Lung (tissue), 16 donors: ENCODE results near the gene EIF4E3. TPM values are rescaled to one million over a fixed set of nuclear protein-coding genes. Genes with fewer than 3 reads are reported as not detected.
A peak's percentile ranks its signal among the peaks of the same experiment; 100 is the strongest.

ENCODE experiments used
- ATAC-seq: fragments of 200-7000 bp; cut with Tn5 transposase; one replicate; pipeline ENCODE4 v1.9.1; 2020; ENCODE audit warnings: moderate number of reproducible peaks; ENCODE audit not compliant: insufficient read depth, low FRiP score
- DNase-seq, 3 donors: peaks; one replicate each; pipeline ENCODE4 v3.0.0-alpha.2; 2013 to 2017
- H3K27ac ChIP-seq, 2 donors: one replicate each; pipeline ENCODE4 v1.5.1; 2013; ENCODE audit warnings: mild to moderate bottlenecking in 2 of 2, moderate library complexity in 2 of 2, control low read depth in 1 of 2, inconsistent platforms in 1 of 2, low read depth in 1 of 2, low read length in 1 of 2
- H3K27me3 ChIP-seq, 3 donors: one replicate each; pipeline ENCODE4 v1.5.1; 2013; ENCODE audit warnings: low read length in 2 of 3; ENCODE audit not compliant: control insufficient read depth in 3 of 3, insufficient read depth in 3 of 3
- H3K36me3 ChIP-seq, 4 donors: one replicate each; pipeline ENCODE4 v1.5.1; 2013; ENCODE audit warnings: low read length in 4 of 4, mild to moderate bottlenecking in 1 of 4, moderate library complexity in 1 of 4; ENCODE audit not compliant: control insufficient read depth in 4 of 4, insufficient read depth in 4 of 4
- H3K4me1 ChIP-seq, 5 donors: one replicate each; pipeline ENCODE4 v1.5.1; 2013; ENCODE audit warnings: low read length in 5 of 5, mild to moderate bottlenecking in 2 of 5, moderate library complexity in 1 of 5; ENCODE audit not compliant: control insufficient read depth in 5 of 5, insufficient read depth in 5 of 5
- H3K4me3 ChIP-seq: one replicate; pipeline ENCODE4 v1.5.1; 2013; ENCODE audit warnings: mild to moderate bottlenecking, control low read depth, moderate library complexity
- H3K9ac ChIP-seq, 2 donors: one replicate each; pipeline ENCODE4 v1.5.1; 2013; ENCODE audit warnings: low read length in 2 of 2, control low read depth in 1 of 2; ENCODE audit not compliant: insufficient read depth in 1 of 2
- H3K9me3 ChIP-seq, 4 donors: one replicate each; pipeline ENCODE4 v1.5.1; 2013; ENCODE audit warnings: low read length in 3 of 4, mild to moderate bottlenecking in 1 of 4, moderate library complexity in 1 of 4; ENCODE audit not compliant: control insufficient read depth in 4 of 4, insufficient read depth in 3 of 4
- WGBS, 2 donors: extraction: QIAGEN DNeasy Blood & Tissue Kit; methylation state at CpG; one replicate each; pipeline ENCODE4 v1.1.7; 2013; 5-methylcytosine and 5-hydroxymethylcytosine counted together
- long read RNA-seq, 5 donors: transcript quantifications; one replicate each; lab custom pipeline, GENCODE V29; 2026
- polyA plus RNA-seq, 2 donors: library from polyadenylated mRNA; stranded (reverse); fragments of 200-250 nt; gene quantifications; one replicate each; pipeline ENCODE4 v1.2.1, GENCODE V29; 2013
- total RNA-seq, 2 donors: library from RNA; depleted of rRNA in 1 of 2; stranded (reverse); fragments of >200 nt in 1 of 2; gene quantifications; one replicate each; pipeline ENCODE4 v1.2.1, GENCODE V29; 2014 to 2021
- TF ChIP-seq, protein P1 (sequence below): IDR thresholded peaks from 2 replicates; pipeline ENCODE4 v1.5.1; 2012; ENCODE audit warnings: mild to moderate bottlenecking; ENCODE audit errors: control extremely low read depth, extremely low read depth
- donor health status: control.
- donor health status: control.
- donor health status: Bipolar disorder and iron deficiency.
- donor health status: healthy.
- donor health status: DM: yes; HTN: yes; CAD: no.

Gene EIF4E3
- total RNA-seq: 10 to 100 TPM; 11.4 to 21.8 TPM
- polyA plus RNA-seq: 10 to 100 TPM in 1 of 2 donors, 1 to 10 TPM in 1; 9.7 to 12.6 TPM
- long read RNA-seq, donor 1, full-length matches to known transcripts: 5 of 5 reads
- long read RNA-seq, donor 1, partial matches to known transcripts: 0 of 5 reads
- long read RNA-seq, donor 1, other reads (novel, unspliced or antisense): 0 of 5 reads
- long read RNA-seq, donor 2, full-length matches to known transcripts: 1 of 1 reads
- long read RNA-seq, donor 2, partial matches to known transcripts: 0 of 1 reads
- long read RNA-seq, donor 2, other reads (novel, unspliced or antisense): 0 of 1 reads
- long read RNA-seq, donor 3, full-length matches to known transcripts: 6 of 6 reads
- long read RNA-seq, donor 3, partial matches to known transcripts: 0 of 6 reads
- long read RNA-seq, donor 3, other reads (novel, unspliced or antisense): 0 of 6 reads
- long read RNA-seq, donor 4, full-length matches to known transcripts: 2 of 2 reads
- long read RNA-seq, donor 4, partial matches to known transcripts: 0 of 2 reads
- long read RNA-seq, donor 4, other reads (novel, unspliced or antisense): 0 of 2 reads
- long read RNA-seq, donor 5, full-length matches to known transcripts: 2 of 2 reads
- long read RNA-seq, donor 5, partial matches to known transcripts: 0 of 2 reads
- long read RNA-seq, donor 5, other reads (novel, unspliced or antisense): 0 of 2 reads

DNA sequence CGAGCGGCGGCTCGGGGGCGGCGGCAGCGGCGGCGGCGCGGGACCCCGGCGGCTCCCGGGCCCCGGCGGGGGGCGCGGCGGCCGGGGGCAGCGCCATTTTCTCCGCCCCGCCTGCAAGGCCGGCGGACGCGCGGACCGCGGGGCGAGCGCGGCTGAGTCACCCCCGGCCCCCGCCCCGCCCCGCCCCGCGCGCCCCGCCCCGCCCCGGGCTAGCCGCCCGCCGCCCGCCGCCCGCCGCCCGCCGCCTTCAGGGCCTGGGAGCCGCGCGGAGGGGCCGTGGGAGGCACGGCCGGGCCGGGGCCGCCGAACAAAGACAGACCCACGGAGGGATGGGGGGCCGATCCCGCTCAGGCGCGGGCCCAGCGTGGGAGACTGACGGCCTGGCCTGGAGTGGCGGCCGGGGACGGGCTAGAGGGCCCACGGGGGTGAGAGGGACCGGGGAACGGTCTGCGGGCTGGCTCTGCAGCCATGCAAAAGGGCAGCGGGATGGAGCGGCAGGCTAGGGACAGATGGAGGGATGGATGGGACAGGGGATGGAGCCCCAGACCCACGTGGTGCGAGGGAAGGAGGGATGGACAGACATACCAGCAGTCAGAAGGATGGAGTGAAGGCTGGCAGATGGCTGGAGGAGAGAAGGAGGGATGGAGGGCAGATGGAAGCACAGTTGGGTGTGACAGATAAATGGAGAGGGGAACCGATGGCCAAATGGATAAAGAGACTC lies at the start of gene EIF4E3:
EIF4E3 (minus strand) TSS at position 132 of the 721 bp plus-strand sequence; CDS start at position 97, 35 bp downstream.
- peak within 1 kb of the TSS in 1 of 2 donors; percentile 76 for H3K9ac ChIP-seq
- H3K4me3 ChIP-seq: peak within 1 kb of the TSS; percentile 71
- peaks cover 0 to 16% (median 5%) of the 10 kb centered on the region in 5 donors for H3K4me1 ChIP-seq
- no peaks in the 10 kb centered on the region for H3K9me3 ChIP-seq
- DNase-seq (peak; percentile 20 to 62 (median 36)), ATAC-seq (peak; percentile 54)
- H3K27ac ChIP-seq: peak within 1 kb of the TSS; percentile 91 to 93
- 3 to 7% methylated on average over 24 to 80 of the region's 80 CpGs for WGBS, 2 donors
- TF ChIP-seq, protein P1, sequence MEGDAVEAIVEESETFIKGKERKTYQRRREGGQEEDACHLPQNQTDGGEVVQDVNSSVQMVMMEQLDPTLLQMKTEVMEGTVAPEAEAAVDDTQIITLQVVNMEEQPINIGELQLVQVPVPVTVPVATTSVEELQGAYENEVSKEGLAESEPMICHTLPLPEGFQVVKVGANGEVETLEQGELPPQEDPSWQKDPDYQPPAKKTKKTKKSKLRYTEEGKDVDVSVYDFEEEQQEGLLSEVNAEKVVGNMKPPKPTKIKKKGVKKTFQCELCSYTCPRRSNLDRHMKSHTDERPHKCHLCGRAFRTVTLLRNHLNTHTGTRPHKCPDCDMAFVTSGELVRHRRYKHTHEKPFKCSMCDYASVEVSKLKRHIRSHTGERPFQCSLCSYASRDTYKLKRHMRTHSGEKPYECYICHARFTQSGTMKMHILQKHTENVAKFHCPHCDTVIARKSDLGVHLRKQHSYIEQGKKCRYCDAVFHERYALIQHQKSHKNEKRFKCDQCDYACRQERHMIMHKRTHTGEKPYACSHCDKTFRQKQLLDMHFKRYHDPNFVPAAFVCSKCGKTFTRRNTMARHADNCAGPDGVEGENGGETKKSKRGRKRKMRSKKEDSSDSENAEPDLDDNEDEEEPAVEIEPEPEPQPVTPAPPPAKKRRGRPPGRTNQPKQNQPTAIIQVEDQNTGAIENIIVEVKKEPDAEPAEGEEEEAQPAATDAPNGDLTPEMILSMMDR: no peak
- H3K36me3 ChIP-seq: no peaks in the 10 kb centered on the region
- H3K27me3 ChIP-seq: no peaks in the 10 kb centered on the region

DNA sequence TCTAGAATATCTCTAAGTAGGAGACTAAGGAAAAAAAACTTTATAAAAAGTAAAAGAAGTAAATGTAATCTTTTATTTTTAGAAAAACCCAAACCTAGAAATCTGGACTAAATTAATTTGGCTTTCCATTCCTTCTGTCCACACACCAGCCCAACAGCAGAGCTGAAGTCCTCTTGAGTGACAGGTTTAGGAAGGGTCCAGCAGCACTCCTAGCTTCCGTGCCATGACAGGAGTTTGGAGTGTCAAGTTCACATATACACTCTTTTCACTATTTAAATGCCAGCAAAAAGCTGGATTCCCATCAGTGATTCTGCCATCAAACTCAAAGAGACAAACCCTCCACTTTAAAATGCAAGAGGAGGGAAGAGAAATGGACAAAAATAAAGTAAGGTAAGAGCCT lies 46.7 kb upstream of the EIF4E3 start:
- no peaks in the 10 kb centered on the region for H3K36me3 ChIP-seq
- ATAC-seq (no peak), DNase-seq (no peak)
- WGBS, 2 donors: 65 to 66% methylated on average over 1 of the region's 1 CpG
- no peaks in the 10 kb centered on the region for H3K4me1 ChIP-seq
- TF ChIP-seq, protein P1: no peak
- H3K9me3 ChIP-seq: no peaks in the 10 kb centered on the region
- H3K4me3 ChIP-seq: no peak overlapping the region
- H3K27me3 ChIP-seq: peaks cover 0 to 39% (median 29%) of the 10 kb centered on the region in 3 donors
- no peak overlapping the region for H3K27ac ChIP-seq
- H3K9ac ChIP-seq: no peak overlapping the region

DNA sequence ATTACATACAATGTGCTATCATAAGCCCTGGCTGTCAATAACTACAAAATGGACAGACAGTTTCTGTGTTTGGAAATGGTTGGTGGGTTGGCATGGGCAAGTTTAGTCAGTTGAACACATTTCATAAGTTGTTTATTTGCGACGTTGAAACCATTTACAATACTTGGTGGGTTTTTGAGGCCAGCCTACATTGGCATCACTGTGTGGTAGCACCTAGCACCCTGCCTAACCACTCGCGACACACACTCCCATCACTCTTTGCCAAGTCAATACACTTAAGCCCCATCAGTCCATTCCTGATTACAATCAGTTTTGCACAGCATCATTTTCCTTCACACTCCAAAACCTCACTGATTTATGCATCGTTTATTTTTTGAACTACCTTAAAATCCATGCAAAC lies 45.9 kb upstream of the EIF4E3 start:
- no peaks in the 10 kb centered on the region for H3K36me3 ChIP-seq
- H3K9ac ChIP-seq: no peak overlapping the region
- H3K4me1 ChIP-seq: no peaks in the 10 kb centered on the region
- H3K4me3 ChIP-seq: no peak overlapping the region
- no peak overlapping the region for H3K27ac ChIP-seq
- DNase-seq (no peak), ATAC-seq (no peak)
- peaks cover 0 to 44% (median 25%) of the 10 kb centered on the region in 3 donors for H3K27me3 ChIP-seq
- WGBS, 2 donors: 76 to 84% methylated on average over 5 of the region's 5 CpGs
- no peaks in the 10 kb centered on the region for H3K9me3 ChIP-seq
- TF ChIP-seq, protein P1: no peak
